H9 (cell line): ENCODE measurements around the gene C8G. TPM values are rescaled to one million over a fixed set of nuclear protein-coding genes. Genes with fewer than 3 reads are reported as not detected.

Source experiments
- DNase-seq: peaks from one replicate; pipeline ENCODE4 v3.0.0-alpha.2; 2017
- H2AFZ ChIP-seq: one replicate; pipeline ENCODE4 v1.6.1; 2013; ENCODE audit warnings: mild to moderate bottlenecking, low read length, control low read depth, moderate library complexity
- H2AK5ac ChIP-seq: 2 replicates; pipeline ENCODE4 v1.6.1; 2013; ENCODE audit warnings: low read length, control low read depth, mixed read lengths; ENCODE audit not compliant: insufficient read length
- H2BK120ac ChIP-seq: one replicate; pipeline ENCODE4 v1.6.1; 2013; ENCODE audit warnings: low read depth, mild to moderate bottlenecking, low read length, control low read depth, inconsistent platforms; ENCODE audit not compliant: poor library complexity, severe bottlenecking
- H2BK12ac ChIP-seq: 2 replicates; pipeline ENCODE4 v1.6.1; 2013; ENCODE audit warnings: low read length, control low read depth, mixed read lengths, low read depth; ENCODE audit not compliant: insufficient read length
- H2BK15ac ChIP-seq: 2 replicates; pipeline ENCODE4 v1.6.1; 2013; ENCODE audit warnings: low read depth, low read length, control low read depth
- H2BK20ac ChIP-seq: one replicate; pipeline ENCODE4 v1.6.1; 2013; ENCODE audit warnings: low read depth, mild to moderate bottlenecking, low read length, control low read depth, inconsistent platforms; ENCODE audit not compliant: poor library complexity, severe bottlenecking
- H2BK5ac ChIP-seq: 2 replicates; pipeline ENCODE4 v1.6.1; 2013; ENCODE audit warnings: low read length, control low read depth, mixed read lengths; ENCODE audit not compliant: insufficient read length
- H3K14ac ChIP-seq: 2 replicates; pipeline ENCODE4 v1.6.1; 2013; ENCODE audit warnings: low read length, control low read depth; ENCODE audit not compliant: insufficient read depth
- H3K18ac ChIP-seq: 2 replicates; pipeline ENCODE4 v1.6.1; 2013; ENCODE audit warnings: low read depth, mild to moderate bottlenecking, mixed read lengths, low read length, control low read depth; ENCODE audit not compliant: insufficient read length
- H3K23ac ChIP-seq: 2 replicates; pipeline ENCODE4 v1.6.1; 2013; ENCODE audit warnings: low read length, control low read depth, mixed read lengths, low read depth; ENCODE audit not compliant: insufficient read length
- H3K23me2 ChIP-seq: 2 replicates; pipeline ENCODE4 v1.6.1; 2013; ENCODE audit warnings: low read depth, mild to moderate bottlenecking, mixed read lengths, low read length, control low read depth; ENCODE audit not compliant: insufficient read length, poor library complexity, severe bottlenecking
- H3K27ac ChIP-seq: 2 replicates; pipeline ENCODE4 v1.5.1; 2013; ENCODE audit warnings: low read length, control low read depth, mixed read lengths, low read depth; ENCODE audit not compliant: insufficient read length
- H3K27me3 ChIP-seq: 2 replicates; pipeline ENCODE4 v1.6.1; 2013; ENCODE audit warnings: low read length, control low read depth, inconsistent platforms; ENCODE audit not compliant: insufficient read depth
- H3K4ac ChIP-seq: 2 replicates; pipeline ENCODE4 v1.6.1; 2013; ENCODE audit warnings: low read depth, mild to moderate bottlenecking, control low read depth, inconsistent platforms, low read length, moderate library complexity
- H3K4me1 ChIP-seq: 2 replicates; pipeline ENCODE4 v1.6.1; 2013; ENCODE audit warnings: low read length, control low read depth, inconsistent platforms; ENCODE audit not compliant: insufficient read depth
- H3K4me2 ChIP-seq: 2 replicates; pipeline ENCODE4 v1.6.1; 2013; ENCODE audit warnings: low read length, control low read depth, mixed read lengths; ENCODE audit not compliant: insufficient read length, insufficient read depth
- H3K56ac ChIP-seq: 2 replicates; pipeline ENCODE4 v1.6.1; 2013; ENCODE audit warnings: low read depth, mild to moderate bottlenecking, mixed read lengths, low read length, control low read depth; ENCODE audit not compliant: insufficient read length
- H3K79me1 ChIP-seq: 2 replicates; pipeline ENCODE4 v1.6.1; 2013; ENCODE audit warnings: low read depth, mild to moderate bottlenecking, moderate library complexity, low read length, control low read depth, inconsistent platforms; ENCODE audit not compliant: insufficient read depth, poor library complexity, severe bottlenecking
- H3K79me2 ChIP-seq: 2 replicates; pipeline ENCODE4 v1.6.1; 2013; ENCODE audit warnings: low read length, control low read depth, inconsistent platforms; ENCODE audit not compliant: insufficient read depth
- H3K9ac ChIP-seq: 2 replicates; pipeline ENCODE4 v1.6.1; 2013; ENCODE audit warnings: low read length, control low read depth, mixed read lengths; ENCODE audit not compliant: insufficient read length; ENCODE audit errors: extremely low read depth
- H3K9me3 ChIP-seq: one replicate; pipeline ENCODE4 v1.6.1; 2013; ENCODE audit warnings: low read depth, low read length, inconsistent platforms; ENCODE audit not compliant: control insufficient read depth
- H3T11ph ChIP-seq: one replicate; pipeline ENCODE4 v1.6.1; 2013; ENCODE audit warnings: mild to moderate bottlenecking, low read length, control low read depth, inconsistent platforms
- H4K20me1 ChIP-seq: one replicate; pipeline ENCODE4 v1.6.1; 2013; ENCODE audit not compliant: control insufficient read depth, insufficient read length, insufficient read depth
- H4K5ac ChIP-seq: 2 replicates; pipeline ENCODE4 v1.6.1; 2013; ENCODE audit warnings: low read depth, mild to moderate bottlenecking, mixed read lengths, low read length, control low read depth; ENCODE audit not compliant: insufficient read length
- H4K8ac ChIP-seq: replicated peaks from 2 replicates; pipeline ENCODE4 v1.6.1; 2013; ENCODE audit warnings: low read length, control low read depth, mixed read lengths, low read depth; ENCODE audit not compliant: insufficient read length
- H4K91ac ChIP-seq: 2 replicates; pipeline ENCODE4 v1.6.1; 2013; ENCODE audit warnings: low read depth, mild to moderate bottlenecking, moderate library complexity, mixed read lengths, low read length, control low read depth; ENCODE audit not compliant: insufficient read length
- H3K27ac Mint-ChIP-seq, 3 experiments: 2 replicates in 2 of 3; 3 replicates in 1 of 3; pipeline ENCODE4 v1.8.0; 2020 to 2021; ENCODE audit warnings: mixed read lengths in 3 of 3, mild to moderate bottlenecking in 1 of 3, moderate library complexity in 1 of 3
- H3K27me3 Mint-ChIP-seq: 2 replicates; pipeline ENCODE4 v1.8.0; 2021; ENCODE audit warnings: low read depth, mild to moderate bottlenecking, moderate library complexity, mixed read lengths
- H3K36me3 Mint-ChIP-seq, 3 experiments: 2 replicates in 2 of 3; 3 replicates in 1 of 3; pipeline ENCODE4 v1.8.0; 2020 to 2021; ENCODE audit warnings: low read depth in 3 of 3, mixed read lengths in 3 of 3; ENCODE audit not compliant: insufficient read depth in 1 of 3
- H3K4me1 Mint-ChIP-seq, 2 experiments: 2 replicates each; pipeline ENCODE4 v1.8.0; 2020; ENCODE audit warnings: mixed read lengths in 2 of 2
- H3K4me3 Mint-ChIP-seq, 2 experiments: 2 replicates in 1 of 2; 3 replicates in 1 of 2; pipeline ENCODE4 v1.8.0; 2020 to 2021; ENCODE audit warnings: mild to moderate bottlenecking in 2 of 2, mixed read lengths in 2 of 2, moderate library complexity in 1 of 2
- H3K9me3 Mint-ChIP-seq, 2 experiments: 2 replicates in 1 of 2; 3 replicates in 1 of 2; pipeline ENCODE4 v1.8.0; 2020; ENCODE audit warnings: mild to moderate bottlenecking in 2 of 2, mixed read lengths in 2 of 2, moderate library complexity in 1 of 2
- CTCF ChIP-seq: fragments of 200-600 bp; sonication (generic); conservative IDR thresholded peaks from 3 replicates; pipeline ENCODE4 v1.8.0; 2021; ENCODE audit warnings: antibody characterized with exemption, mild to moderate bottlenecking
- WGBS: extraction: QIAGEN DNeasy Blood & Tissue Kit; methylation state at CpG from one replicate; pipeline ENCODE4 v1.1.7; 2013; ENCODE audit warnings: missing lambda C conversion rate, low lambda C conversion rate, mixed read lengths; ENCODE audit not compliant: insufficient read length; ENCODE audit errors: extremely low coverage; 5-methylcytosine and 5-hydroxymethylcytosine counted together
- total RNA-seq: library from RNA; stranded (reverse); gene quantifications from 2 replicates; pipeline ENCODE4 v1.2.1, GENCODE V29; 2021

Gene C8G
- total RNA-seq, 1 experiment from 2014 or later, result 0.96 TPM

GRCh38 chr9:136964833-136965422 is 19.9 kb downstream of the C8G start:
- no peak overlapping the region for H2AFZ ChIP-seq
- H4K5ac ChIP-seq, result no peak overlapping the region
- no peak overlapping the region for H3K27ac ChIP-seq
- no peak overlapping the region for H3K4ac ChIP-seq
- Mint-ChIP-seq H3K27ac (no peak overlapping the region), H3K4me3 (peak overlapping the region in 1 of 2 experiments; percentile 50; a peak in 1 of 5 replicates), H3K4me1 (peaks cover 7 to 12% of the 10 kb centered on the region in 2 experiments), H3K9me3 (no peaks in the 10 kb centered on the region), H3K36me3 (no peaks in the 10 kb centered on the region), H3K27me3 (peaks cover 16% of the 10 kb centered on the region)
- no peak overlapping the region for H4K8ac ChIP-seq
- H3K79me2 ChIP-seq, result no peaks in the 10 kb centered on the region
- no peak overlapping the region for H3T11ph ChIP-seq
- H4K20me1 ChIP-seq, result no peaks in the 10 kb centered on the region
- no peak overlapping the region for H4K91ac ChIP-seq
- DNase-seq, result no peak
- no peak overlapping the region for H2BK120ac ChIP-seq
- no peak overlapping the region for H2AK5ac ChIP-seq
- no peak overlapping the region for H2BK12ac ChIP-seq
- no peaks in the 10 kb centered on the region for H3K9me3 ChIP-seq
- no peak overlapping the region for H3K9ac ChIP-seq
- peaks cover 2% of the 10 kb centered on the region; the same call in 1 of the 2 replicates for H3K4me1 ChIP-seq
- WGBS, result no CpG with 5 or more reads among the region's 26 CpGs
- H3K14ac ChIP-seq, result no peak overlapping the region
- H3K18ac ChIP-seq, result no peak overlapping the region
- H3K4me2 ChIP-seq, result no peak overlapping the region
- H3K79me1 ChIP-seq, result no peaks in the 10 kb centered on the region
- H3K27me3 ChIP-seq, result no peaks in the 10 kb centered on the region
- TF ChIP-seq CTCF, result no peak
- H2BK5ac ChIP-seq, result no peak overlapping the region
- no peak overlapping the region for H2BK20ac ChIP-seq
- no peaks in the 10 kb centered on the region for H3K23me2 ChIP-seq
- H2BK15ac ChIP-seq, result no peak overlapping the region
- no peak overlapping the region for H3K23ac ChIP-seq
- no peak overlapping the region for H3K56ac ChIP-seq
